Left forelimb (tissue), 1 donor: Measurements from ENCODE around the gene ZNF850.

Source experiments
- DNase-seq: peaks from one replicate; pipeline ENCODE4 v3.0.0-alpha.2; 2018; ENCODE audit warnings: low spot score

Gene ZNF850

GRCh38 chr19:36688058-36688457 lies 84.5 kb downstream of the ZNF850 start:
- no peak for DNase-seq

DNA sequence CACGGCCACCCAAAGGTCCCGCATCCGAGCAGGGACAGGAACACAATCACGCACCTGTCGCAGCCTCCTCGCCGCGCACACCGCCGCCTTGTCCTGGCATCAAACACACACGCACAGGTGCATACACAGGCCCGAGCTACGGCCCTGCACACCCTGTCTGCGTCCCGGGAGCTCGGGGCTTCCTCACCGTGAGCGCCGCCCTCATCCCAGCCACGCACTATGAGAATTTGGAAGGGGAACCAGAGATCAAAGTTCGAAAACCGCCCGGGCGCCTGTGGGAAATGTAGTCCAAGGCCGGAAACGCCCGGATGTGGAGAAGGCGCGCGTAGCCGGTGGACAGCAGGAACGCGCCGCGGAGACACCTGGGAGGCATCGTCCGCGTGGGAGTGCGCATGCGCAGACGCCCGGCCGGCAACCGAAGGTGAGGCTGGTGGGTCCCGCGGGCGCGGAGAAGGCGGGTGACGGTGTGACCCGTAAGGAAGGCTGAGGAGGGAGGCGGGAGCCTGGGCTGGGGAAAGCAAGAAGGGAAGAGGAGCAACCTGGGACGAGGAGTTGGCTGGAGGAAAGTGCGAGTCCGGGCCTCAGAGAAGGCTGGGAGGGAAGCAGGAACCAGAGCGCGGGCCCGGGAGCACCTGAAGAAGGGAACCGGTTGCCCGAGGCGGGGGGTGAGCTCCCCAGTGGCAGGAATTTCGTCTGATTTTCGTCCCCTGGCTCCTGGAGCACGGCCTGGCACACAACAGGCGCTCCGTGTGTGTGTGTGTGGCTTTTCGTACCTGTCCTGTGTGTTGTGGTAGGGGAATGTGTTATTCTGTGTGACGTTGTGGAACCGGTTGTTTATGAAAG lies 85.2 kb downstream of the ZNF850 start, which contains the start of gene ZNF567:
TSS of gene ZNF567 (plus strand) at position 399 of the 843 bp plus-strand sequence. CDS start 7,256 bp downstream, outside the sequence.
- DNase-seq = peak; percentile 96

DNA sequence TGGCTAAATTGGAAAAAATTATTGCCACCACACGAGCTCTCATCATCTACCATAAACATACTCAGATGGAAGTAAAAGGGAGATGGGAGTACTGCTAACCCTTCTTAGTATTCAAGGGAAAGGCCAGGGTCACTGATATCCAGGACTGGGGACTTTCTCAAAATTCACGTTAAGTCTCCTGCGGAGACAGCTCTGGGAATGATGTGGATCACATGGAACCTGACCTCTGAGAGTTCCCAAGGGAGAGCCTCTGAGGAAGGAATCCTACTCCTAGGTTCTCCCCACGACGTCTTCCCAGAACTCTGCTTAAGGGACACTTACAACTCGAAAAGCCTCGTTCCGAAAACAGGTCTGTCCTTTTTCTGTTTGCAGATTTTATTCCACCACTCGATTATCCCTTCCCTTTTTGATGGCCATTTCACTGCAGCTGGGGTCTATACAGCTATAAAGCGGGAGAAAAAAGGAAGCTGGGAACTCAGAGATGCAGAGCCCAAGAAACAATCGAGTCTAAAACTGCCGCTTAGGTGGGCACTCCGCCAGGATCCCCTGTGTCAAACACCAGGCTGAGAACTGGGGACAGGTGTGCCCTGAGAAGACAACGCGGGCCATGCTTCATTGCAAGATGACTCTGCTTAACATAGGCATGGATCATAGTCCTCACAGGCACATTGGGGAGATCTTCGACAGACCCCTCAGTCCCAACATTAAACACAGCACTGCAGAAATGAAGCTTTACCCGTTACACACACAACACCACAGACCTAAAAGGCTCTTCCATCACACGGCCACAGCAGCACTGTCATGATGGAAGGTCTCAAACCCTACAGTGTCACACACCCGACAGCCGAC lies 86.0 kb downstream of the ZNF850 start:
- DNase-seq = peak; percentile 67

GRCh38 chr19:36685835-36686234 lies 86.8 kb downstream of the ZNF850 start:
- no peak for DNase-seq

- no peak for DNase-seq
Observed at GRCh38 chr19:36679455-36679854, 93.2 kb downstream of the ZNF850 start.

DNA sequence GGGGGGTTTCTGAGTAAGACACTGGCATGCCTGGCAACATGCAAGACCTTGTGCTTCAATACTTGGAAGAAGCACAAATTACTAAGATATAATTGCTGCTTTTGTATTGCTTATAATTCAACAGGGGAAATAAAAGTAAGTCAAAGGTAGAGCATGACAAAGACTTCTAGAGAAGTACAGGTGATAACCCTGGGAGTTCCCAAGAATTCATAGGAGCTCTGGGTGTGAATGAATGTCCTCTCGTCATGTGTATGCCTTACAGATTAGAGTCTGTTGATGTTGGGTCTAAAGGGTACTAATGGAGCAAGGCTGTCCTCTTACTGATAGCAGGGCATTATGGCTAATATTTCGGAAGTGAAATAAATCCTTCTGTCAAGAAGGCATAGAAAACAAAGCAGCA lies 98.4 kb downstream of the ZNF850 start:
- no peak for DNase-seq

DNA sequence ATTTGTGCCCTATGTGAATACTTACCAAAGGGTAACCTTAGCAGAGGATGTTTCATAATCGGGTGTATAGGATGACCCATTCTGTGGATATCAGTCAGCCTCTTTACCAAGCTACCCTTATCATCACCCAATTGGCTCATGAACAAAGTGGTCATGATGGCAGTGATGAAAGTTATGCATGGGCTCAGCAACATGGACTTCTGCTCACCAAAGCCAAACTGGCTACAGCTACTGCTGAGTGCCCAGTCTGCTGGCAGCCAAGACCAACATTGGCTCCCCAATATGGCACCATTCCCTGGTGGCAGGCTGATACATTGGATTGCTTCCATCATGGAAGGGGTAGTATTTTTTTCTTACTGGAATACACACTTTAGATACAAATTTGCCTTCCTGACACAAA lies 100.2 kb downstream of the ZNF850 start:
- DNase-seq = no peak

DNA sequence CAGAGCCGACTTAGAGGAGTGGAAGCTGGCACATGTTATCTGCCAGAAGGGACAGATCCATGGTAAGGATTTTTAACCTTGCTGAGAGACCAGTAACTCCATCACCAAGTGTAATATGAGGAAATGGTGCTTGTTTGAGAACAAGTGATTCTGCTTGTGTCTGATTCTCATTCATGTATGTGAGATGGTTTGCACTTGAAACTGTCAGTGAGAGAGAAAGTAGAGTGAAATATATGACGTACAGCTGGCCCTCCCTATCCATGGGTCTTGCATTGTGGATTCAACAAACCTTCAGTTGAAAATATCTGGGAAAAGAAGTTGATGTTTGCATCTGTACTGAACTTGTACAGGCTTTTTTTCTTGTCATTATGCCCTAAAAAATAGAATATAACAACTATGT lies 104.0 kb downstream of the ZNF850 start:
- no peak for DNase-seq

DNA sequence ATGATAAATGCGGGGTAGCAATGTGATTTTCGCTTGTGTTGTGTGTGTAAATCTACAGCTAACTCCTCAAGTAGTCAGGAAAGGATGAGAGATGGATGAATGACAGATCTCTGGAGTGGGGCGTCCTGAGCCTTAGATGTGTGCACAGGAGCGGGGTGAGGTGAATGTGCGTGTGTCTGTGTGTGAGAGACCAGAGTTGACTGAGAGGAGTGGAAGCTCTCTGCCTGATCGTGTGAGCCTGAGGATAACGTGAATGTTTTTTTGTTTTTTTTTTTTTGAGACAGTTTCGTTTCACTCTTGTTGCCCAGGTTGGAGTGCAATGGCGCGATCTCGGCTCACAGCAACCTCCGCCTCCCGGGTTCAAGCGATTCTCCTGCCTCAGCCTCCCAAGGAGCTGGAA lies 106.8 kb downstream of the ZNF850 start:
- no peak for DNase-seq
